Measurements from ENCODE around the gene NDRG4. TPM values are rescaled to one million over a fixed set of nuclear protein-coding genes. Genes with fewer than 3 reads are reported as not detected.

The NDRG4 gene
- polyA plus RNA-seq, 1 donor, result 17.4 TPM

- no peak overlapping the region for H3K4me3 ChIP-seq (ENCODE audit: low read length)
- WGBS (ENCODE audit: insufficient coverage, low lambda C conversion rate), result 60% methylated on average over 1 of the region's 18 CpGs
Measured at GRCh38 chr16:58510097-58510775, 10.3 kb downstream of the NDRG4 start.

DNA sequence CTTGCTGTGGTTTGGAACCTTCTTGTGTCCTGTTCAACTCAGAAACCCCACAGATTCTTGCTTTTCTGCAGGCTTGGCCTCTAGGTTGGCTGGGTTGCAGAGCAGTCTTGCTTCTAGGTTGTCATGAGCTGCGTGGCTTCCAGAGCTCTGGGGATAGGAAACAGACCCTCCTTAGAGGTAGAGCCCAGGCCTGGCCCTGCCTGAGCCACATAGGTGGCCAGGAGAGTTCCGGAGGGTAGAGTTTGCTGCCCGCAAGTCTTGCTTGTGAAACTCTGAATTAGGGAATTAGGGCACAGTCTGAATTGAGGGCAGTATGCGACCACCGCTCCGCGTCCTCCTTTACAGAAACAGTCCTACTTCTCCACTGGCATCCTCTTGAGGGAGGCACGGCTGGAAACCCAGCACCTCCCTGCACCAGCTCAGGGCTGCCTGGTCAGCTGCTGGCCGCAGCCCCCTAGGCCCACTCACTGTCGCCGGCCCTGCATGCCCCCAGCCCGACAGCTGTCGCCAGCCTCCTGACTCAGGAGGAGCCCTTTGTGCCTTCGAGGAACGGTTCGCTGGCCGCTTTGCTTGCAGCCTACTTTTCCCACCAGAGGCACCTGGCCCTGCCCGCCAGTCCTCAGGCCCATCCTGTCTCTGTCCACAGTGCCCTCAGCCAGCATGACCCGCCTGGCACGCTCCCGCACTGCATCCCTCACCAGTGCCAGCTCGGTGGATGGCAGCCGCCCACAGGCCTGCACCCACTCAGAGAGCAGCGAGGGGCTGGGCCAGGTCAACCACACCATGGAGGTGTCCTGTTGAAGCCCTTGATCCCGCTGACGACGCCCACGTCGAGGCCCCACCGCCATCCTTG, 11.1 kb downstream of the NDRG4 start:
- no CpG with 5 or more reads among the region's 30 CpGs for WGBS (ENCODE audit: insufficient coverage, low lambda C conversion rate)
- H3K9me3 ChIP-seq (ENCODE audit: control insufficient read depth, low read depth, low read length), result no peaks in the 10 kb centered on the region

More at GRCh38 chr16:58510097-58510775, 10.3 kb downstream of the NDRG4 start:
- DNase-seq, result no peak
- Histone ChIP-seq H3K27me3 (ENCODE audit: control insufficient read depth, insufficient read depth, low read length) (no peaks in the 10 kb centered on the region), H3K4me1 (ENCODE audit: control insufficient read depth, insufficient read depth, low read length) (peaks cover 3% of the 10 kb centered on the region), H3K27ac (ENCODE audit: low read length) (no peak overlapping the region), H3K36me3 (ENCODE audit: control insufficient read depth, insufficient read depth, low read length) (no peaks in the 10 kb centered on the region), H3K9me3 (ENCODE audit: control insufficient read depth, low read depth, low read length) (no peaks in the 10 kb centered on the region)

DNA sequence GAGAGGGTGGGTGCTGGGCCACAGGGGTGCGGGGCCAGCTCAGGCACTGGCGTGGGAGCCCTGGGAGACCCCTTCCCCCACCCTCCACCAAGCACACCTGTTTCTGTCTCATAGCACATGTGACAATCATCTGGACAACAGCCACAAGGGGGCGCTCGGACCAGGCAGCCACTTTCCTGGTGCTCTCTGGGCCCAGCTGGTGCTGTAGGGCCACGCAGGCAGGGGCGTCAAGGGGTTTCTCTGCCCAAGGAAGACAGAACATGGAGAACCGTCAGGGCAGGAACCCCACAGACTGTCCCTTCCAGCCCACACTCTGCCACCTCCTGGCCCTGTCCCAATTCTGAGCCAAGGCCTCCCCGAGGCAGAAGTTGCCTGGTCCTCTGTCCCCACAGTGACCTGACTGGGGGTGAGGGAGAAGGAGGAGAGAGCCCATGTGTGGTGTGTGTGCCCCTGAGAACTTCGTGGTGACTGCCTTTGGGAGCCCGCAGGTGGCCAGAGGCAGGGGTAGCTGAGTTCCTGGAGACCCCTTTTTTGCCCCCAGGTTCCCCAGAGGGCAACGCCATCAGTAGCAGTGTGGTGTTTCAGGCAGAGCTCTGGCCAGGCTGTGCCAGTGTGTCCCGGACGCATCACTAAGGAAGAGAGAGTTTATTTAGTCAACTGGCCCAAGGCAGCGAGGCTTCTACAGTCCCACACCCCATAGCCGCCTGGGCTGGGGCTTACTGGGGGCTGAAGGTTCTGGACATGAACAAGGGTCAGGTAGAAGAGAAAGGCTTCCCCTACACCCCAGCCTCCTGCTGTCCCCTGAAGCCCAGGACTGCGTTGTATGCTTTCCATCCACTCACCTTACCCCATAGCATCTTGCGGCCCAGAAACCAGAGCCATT, 12.2 kb downstream of the NDRG4 start:
- peaks cover 10% of the 10 kb centered on the region for H3K4me1 ChIP-seq (ENCODE audit: control insufficient read depth, insufficient read depth, low read length)
- no peaks in the 10 kb centered on the region for H3K9me3 ChIP-seq (ENCODE audit: control insufficient read depth, low read depth, low read length)
- WGBS (ENCODE audit: insufficient coverage, low lambda C conversion rate), result no CpG with 5 or more reads among the region's 17 CpGs
- DNase-seq, result peak; percentile 48 to 55
- no peaks in the 10 kb centered on the region for H3K27me3 ChIP-seq (ENCODE audit: control insufficient read depth, insufficient read depth, low read length)
- no peak overlapping the region for H3K27ac ChIP-seq (ENCODE audit: low read length)
- peaks cover 8% of the 10 kb centered on the region for H3K36me3 ChIP-seq (ENCODE audit: control insufficient read depth, insufficient read depth, low read length)
- H3K4me3 ChIP-seq (ENCODE audit: low read length), result no peak overlapping the region

More for the DNA sequence above, 11.1 kb downstream of the NDRG4 start:
- H3K27ac ChIP-seq (ENCODE audit: low read length), result no peak overlapping the region
- no peaks in the 10 kb centered on the region for H3K36me3 ChIP-seq (ENCODE audit: control insufficient read depth, insufficient read depth, low read length)
- no peaks in the 10 kb centered on the region for H3K27me3 ChIP-seq (ENCODE audit: control insufficient read depth, insufficient read depth, low read length)
- DNase-seq, result no peak
- peaks cover 3% of the 10 kb centered on the region for H3K4me1 ChIP-seq (ENCODE audit: control insufficient read depth, insufficient read depth, low read length)
- H3K4me3 ChIP-seq (ENCODE audit: low read length), result no peak overlapping the region

- H3K4me3 ChIP-seq (ENCODE audit: low read length), result no peak overlapping the region
- H3K36me3 ChIP-seq (ENCODE audit: control insufficient read depth, insufficient read depth, low read length), result peaks cover 22% of the 10 kb centered on the region
- no peak overlapping the region for H3K27ac ChIP-seq (ENCODE audit: low read length)
- DNase-seq, result no peak
- no peaks in the 10 kb centered on the region for H3K27me3 ChIP-seq (ENCODE audit: control insufficient read depth, insufficient read depth, low read length)
- 20% methylated on average over 1 of the region's 3 CpGs for WGBS (ENCODE audit: insufficient coverage, low lambda C conversion rate)
- no peaks in the 10 kb centered on the region for H3K9me3 ChIP-seq (ENCODE audit: control insufficient read depth, low read depth, low read length)
- peaks cover 10% of the 10 kb centered on the region for H3K4me1 ChIP-seq (ENCODE audit: control insufficient read depth, insufficient read depth, low read length)
Measured at GRCh38 chr16:58513874-58514273, 13.9 kb downstream of the NDRG4 start.

DNA sequence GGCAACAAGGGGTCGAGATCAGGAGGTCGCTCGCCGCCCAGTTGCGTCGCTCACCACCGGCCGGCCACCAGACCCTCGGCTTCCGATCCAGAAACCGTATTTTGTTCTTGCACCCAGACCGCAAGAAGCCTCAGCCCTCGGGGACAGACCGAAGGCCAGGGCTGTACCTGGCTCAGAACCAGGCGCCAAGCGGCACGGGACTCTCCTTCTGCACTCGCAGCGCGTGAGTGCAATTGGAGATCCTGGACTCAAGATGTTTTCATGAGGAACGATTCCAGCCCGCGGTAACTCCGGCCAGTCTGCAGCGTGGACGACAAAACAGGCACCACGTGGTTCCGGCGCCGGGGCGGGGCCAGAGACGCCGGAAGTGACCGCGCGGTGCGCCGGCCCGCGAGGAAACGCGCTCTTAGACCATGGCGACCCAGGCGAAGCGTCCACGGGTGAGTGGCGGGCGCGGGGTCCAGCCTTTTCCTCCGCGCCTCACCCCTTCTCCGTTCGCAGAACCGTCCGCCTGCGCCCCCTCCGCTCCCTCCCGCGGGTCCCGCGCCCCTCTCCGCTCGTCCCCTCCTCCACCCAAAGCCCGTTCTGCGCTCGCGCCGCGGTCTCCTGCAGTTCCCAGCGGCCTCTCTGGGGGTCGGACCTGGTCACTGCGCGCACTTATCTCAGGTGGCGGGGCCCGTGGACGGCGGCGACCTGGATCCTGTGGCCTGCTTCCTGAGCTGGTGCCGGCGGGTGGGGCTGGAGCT, 15.4 kb downstream of the NDRG4 start, which contains the start of gene SETD6:
Gene SETD6, plus strand, starts transcription at position 393 of the 746 bp plus-strand sequence. Its CDS starts 21 bp downstream, at position 414.
- peak; percentile 83 to 91 for DNase-seq
- WGBS (ENCODE audit: insufficient coverage, low lambda C conversion rate), result no CpG with 5 or more reads among the region's 80 CpGs
- Histone ChIP-seq H3K9me3 (ENCODE audit: control insufficient read depth, low read depth, low read length) (no peaks in the 10 kb centered on the region), H3K27ac (ENCODE audit: low read length) (peak within 1 kb of the TSS; percentile 82), H3K4me3 (ENCODE audit: low read length) (peak within 1 kb of the TSS; percentile 79), H3K4me1 (ENCODE audit: control insufficient read depth, insufficient read depth, low read length) (peaks cover 10% of the 10 kb centered on the region), H3K27me3 (ENCODE audit: control insufficient read depth, insufficient read depth, low read length) (no peaks in the 10 kb centered on the region), H3K36me3 (ENCODE audit: control insufficient read depth, insufficient read depth, low read length) (peaks cover 34% of the 10 kb centered on the region)

- Histone ChIP-seq H3K4me3 (ENCODE audit: low read length) (peak overlapping the region; percentile 79), H3K27ac (ENCODE audit: low read length) (peak overlapping the region; percentile 82), H3K4me1 (ENCODE audit: control insufficient read depth, insufficient read depth, low read length) (peaks cover 10% of the 10 kb centered on the region), H3K36me3 (ENCODE audit: control insufficient read depth, insufficient read depth, low read length) (peaks cover 42% of the 10 kb centered on the region), H3K27me3 (ENCODE audit: control insufficient read depth, insufficient read depth, low read length) (no peaks in the 10 kb centered on the region), H3K9me3 (ENCODE audit: control insufficient read depth, low read depth, low read length) (no peaks in the 10 kb centered on the region)
- peak; percentile 37 to 63 for DNase-seq
- 20% methylated on average over 1 of the region's 66 CpGs for WGBS (ENCODE audit: insufficient coverage, low lambda C conversion rate)
Measured at GRCh38 chr16:58515871-58516767, 16.2 kb downstream of the NDRG4 start.

GRCh38 chr16:58516768-58517107, 16.8 kb downstream of the NDRG4 start:
- no peaks in the 10 kb centered on the region for H3K27me3 ChIP-seq (ENCODE audit: control insufficient read depth, insufficient read depth, low read length)
- 100% methylated on average over 1 of the region's 4 CpGs for WGBS (ENCODE audit: insufficient coverage, low lambda C conversion rate)
- no peak for DNase-seq
- H3K36me3 ChIP-seq (ENCODE audit: control insufficient read depth, insufficient read depth, low read length), result peaks cover 48% of the 10 kb centered on the region
- no peak overlapping the region for H3K4me3 ChIP-seq (ENCODE audit: low read length)
- H3K27ac ChIP-seq (ENCODE audit: low read length), result no peak overlapping the region
- no peaks in the 10 kb centered on the region for H3K9me3 ChIP-seq (ENCODE audit: control insufficient read depth, low read depth, low read length)
- peaks cover 10% of the 10 kb centered on the region for H3K4me1 ChIP-seq (ENCODE audit: control insufficient read depth, insufficient read depth, low read length)

DNA sequence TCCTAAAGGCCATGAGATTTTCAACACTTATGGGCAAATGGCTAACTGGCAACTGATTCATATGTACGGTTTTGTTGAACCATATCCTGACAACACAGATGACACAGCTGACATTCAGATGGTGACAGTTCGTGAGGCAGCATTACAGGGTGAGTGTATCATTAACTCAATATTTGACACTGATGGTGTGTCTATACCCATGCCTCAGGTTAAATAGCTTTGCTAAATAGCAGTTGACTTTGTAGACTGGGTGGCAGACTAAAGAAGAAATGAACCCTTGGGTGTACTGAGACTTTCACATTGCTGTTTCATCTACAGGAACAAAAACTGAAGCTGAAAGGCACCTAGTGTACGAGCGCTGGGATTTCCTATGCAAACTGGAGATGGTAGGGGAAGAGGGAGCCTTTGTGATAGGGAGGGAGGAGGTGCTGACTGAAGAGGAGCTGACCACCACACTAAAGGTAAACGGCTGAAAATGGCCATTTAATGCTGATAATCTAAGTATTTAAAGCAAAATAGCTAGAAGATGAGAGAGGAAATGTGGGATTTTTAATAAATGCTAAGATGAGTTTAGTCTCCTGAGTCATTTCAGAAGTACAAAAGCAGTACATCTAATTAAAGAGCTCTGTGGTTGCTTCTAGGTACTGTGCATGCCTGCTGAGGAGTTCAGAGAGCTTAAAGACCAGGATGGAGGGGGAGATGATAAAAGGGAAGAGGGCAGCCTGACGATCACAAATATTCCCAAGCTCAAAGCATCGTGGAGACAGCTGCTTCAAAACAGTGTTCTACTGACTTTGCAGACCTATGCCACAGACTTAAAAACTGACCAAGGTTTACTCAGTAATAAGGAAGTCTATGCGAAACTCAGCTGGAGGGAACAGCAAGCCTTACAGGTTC, 18.4 kb downstream of the NDRG4 start:
- WGBS (ENCODE audit: insufficient coverage, low lambda C conversion rate), result 67% methylated on average over 1 of the region's 8 CpGs
- Histone ChIP-seq H3K4me3 (ENCODE audit: low read length) (no peak overlapping the region), H3K9me3 (ENCODE audit: control insufficient read depth, low read depth, low read length) (no peaks in the 10 kb centered on the region), H3K36me3 (ENCODE audit: control insufficient read depth, insufficient read depth, low read length) (peaks cover 64% of the 10 kb centered on the region), H3K4me1 (ENCODE audit: control insufficient read depth, insufficient read depth, low read length) (peaks cover 10% of the 10 kb centered on the region), H3K27me3 (ENCODE audit: control insufficient read depth, insufficient read depth, low read length) (no peaks in the 10 kb centered on the region), H3K27ac (ENCODE audit: low read length) (no peak overlapping the region)
- no peak for DNase-seq
